ENCODE measurements around the gene RELN.
"Not testable (repeated sequence)": the region's sequence is repeated elsewhere in the genome, so short reads cannot be mapped to it uniquely, and the experiment has no call there.

RELN gene

GRCh38 chr7:103832438-103832837 is 157.0 kb downstream of the RELN start:
- Histone ChIP-seq H3K27me3 (ENCODE audit: control insufficient read depth in 1 of 2, insufficient read depth in 2 of 2, low read length in 2 of 2) (no peaks in the 10 kb centered on the region), H3K36me3 (ENCODE audit: control insufficient read depth in 1 of 2, insufficient read depth in 2 of 2, low read length in 2 of 2) (no peaks in the 10 kb centered on the region), H3K4me1 (ENCODE audit: control insufficient read depth in 1 of 2, insufficient read depth in 2 of 2, low read length in 2 of 2) (no peaks in the 10 kb centered on the region), H3K9me3 (ENCODE audit: control insufficient read depth in 1 of 2, low read length in 2 of 2) (no peaks in the 10 kb centered on the region), H3K9ac (ENCODE audit: low read depth in 1 of 2, low read length in 2 of 2) (no peak overlapping the region), H3K27ac (ENCODE audit: low read depth, low read length) (no peak overlapping the region), H3K4me3 (ENCODE audit: low read depth in 1 of 2, low read length in 2 of 2) (no peak overlapping the region)

GRCh38 chr7:103824251-103824650 is 165.2 kb downstream of the RELN start:
- no peak overlapping the region for H3K27ac ChIP-seq (ENCODE audit: low read depth, low read length)
- H3K36me3 ChIP-seq (ENCODE audit: control insufficient read depth in 1 of 2, insufficient read depth in 2 of 2, low read length in 2 of 2), result no peaks in the 10 kb centered on the region
- H3K4me1 ChIP-seq (ENCODE audit: control insufficient read depth in 1 of 2, insufficient read depth in 2 of 2, low read length in 2 of 2), result no peaks in the 10 kb centered on the region
- H3K4me3 ChIP-seq (ENCODE audit: low read depth in 1 of 2, low read length in 2 of 2), result no peak overlapping the region
- no peak overlapping the region for H3K9ac ChIP-seq (ENCODE audit: low read depth in 1 of 2, low read length in 2 of 2)
- H3K9me3 ChIP-seq (ENCODE audit: control insufficient read depth in 1 of 2, low read length in 2 of 2), result no peaks in the 10 kb centered on the region
- H3K27me3 ChIP-seq (ENCODE audit: control insufficient read depth in 1 of 2, insufficient read depth in 2 of 2, low read length in 2 of 2), result no peaks in the 10 kb centered on the region

DNA sequence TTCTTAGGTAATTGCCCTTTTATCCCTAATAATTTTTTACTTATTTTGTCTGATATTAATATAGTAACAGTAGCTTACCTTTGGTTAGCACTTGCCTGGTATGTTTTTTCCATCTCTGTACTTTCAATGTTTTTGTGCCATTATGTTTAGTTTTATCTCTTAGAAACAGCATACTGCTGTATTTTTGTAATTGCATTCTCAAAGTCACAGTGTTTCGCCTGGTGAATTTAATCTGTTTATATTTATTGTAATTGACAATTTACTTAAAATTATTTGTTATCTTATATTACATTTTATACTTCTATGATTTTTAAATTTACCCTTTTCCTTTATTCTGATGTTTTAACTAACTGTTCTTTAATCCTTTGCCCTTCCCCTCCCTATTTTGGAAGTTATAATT is 166.4 kb downstream of the RELN start:
- Histone ChIP-seq H3K27me3 (ENCODE audit: control insufficient read depth in 1 of 2, insufficient read depth in 2 of 2, low read length in 2 of 2) (no peaks in the 10 kb centered on the region), H3K4me3 (ENCODE audit: low read depth in 1 of 2, low read length in 2 of 2) (no peak overlapping the region), H3K27ac (ENCODE audit: low read depth, low read length) (no peak overlapping the region), H3K36me3 (ENCODE audit: control insufficient read depth in 1 of 2, insufficient read depth in 2 of 2, low read length in 2 of 2) (no peaks in the 10 kb centered on the region), H3K4me1 (ENCODE audit: control insufficient read depth in 1 of 2, insufficient read depth in 2 of 2, low read length in 2 of 2) (no peaks in the 10 kb centered on the region), H3K9ac (ENCODE audit: low read depth in 1 of 2, low read length in 2 of 2) (no peak overlapping the region), H3K9me3 (ENCODE audit: control insufficient read depth in 1 of 2, low read length in 2 of 2) (no peaks in the 10 kb centered on the region)

GRCh38 chr7:103821092-103821491 is 168.4 kb downstream of the RELN start:
- H3K4me1 ChIP-seq (ENCODE audit: control insufficient read depth in 1 of 2, insufficient read depth in 2 of 2, low read length in 2 of 2), result no peaks in the 10 kb centered on the region
- no peak overlapping the region for H3K4me3 ChIP-seq (ENCODE audit: low read depth in 1 of 2, low read length in 2 of 2)
- H3K9ac ChIP-seq (ENCODE audit: low read depth in 1 of 2, low read length in 2 of 2), result no peak overlapping the region
- H3K36me3 ChIP-seq (ENCODE audit: control insufficient read depth in 1 of 2, insufficient read depth in 2 of 2, low read length in 2 of 2), result no peaks in the 10 kb centered on the region
- H3K9me3 ChIP-seq (ENCODE audit: control insufficient read depth in 1 of 2, low read length in 2 of 2), result no peaks in the 10 kb centered on the region
- H3K27me3 ChIP-seq (ENCODE audit: control insufficient read depth in 1 of 2, insufficient read depth in 2 of 2, low read length in 2 of 2), result no peaks in the 10 kb centered on the region
- no peak overlapping the region for H3K27ac ChIP-seq (ENCODE audit: low read depth, low read length)

GRCh38 chr7:103815972-103816371 is 173.5 kb downstream of the RELN start:
- not testable (repeated sequence) for H3K4me3 ChIP-seq (ENCODE audit: low read depth in 1 of 2, low read length in 2 of 2); H3K36me3 ChIP-seq (ENCODE audit: control insufficient read depth in 1 of 2, insufficient read depth in 2 of 2, low read length in 2 of 2); H3K27ac ChIP-seq (ENCODE audit: low read depth, low read length); H3K27me3 ChIP-seq (ENCODE audit: control insufficient read depth in 1 of 2, insufficient read depth in 2 of 2, low read length in 2 of 2); H3K9ac ChIP-seq (ENCODE audit: low read depth in 1 of 2, low read length in 2 of 2); H3K9me3 ChIP-seq (ENCODE audit: control insufficient read depth in 1 of 2, low read length in 2 of 2)
- H3K4me1 ChIP-seq (ENCODE audit: control insufficient read depth in 1 of 2, insufficient read depth in 2 of 2, low read length in 2 of 2), result peaks cover 0 to 14% of the 10 kb centered on the region in 2 donors

DNA sequence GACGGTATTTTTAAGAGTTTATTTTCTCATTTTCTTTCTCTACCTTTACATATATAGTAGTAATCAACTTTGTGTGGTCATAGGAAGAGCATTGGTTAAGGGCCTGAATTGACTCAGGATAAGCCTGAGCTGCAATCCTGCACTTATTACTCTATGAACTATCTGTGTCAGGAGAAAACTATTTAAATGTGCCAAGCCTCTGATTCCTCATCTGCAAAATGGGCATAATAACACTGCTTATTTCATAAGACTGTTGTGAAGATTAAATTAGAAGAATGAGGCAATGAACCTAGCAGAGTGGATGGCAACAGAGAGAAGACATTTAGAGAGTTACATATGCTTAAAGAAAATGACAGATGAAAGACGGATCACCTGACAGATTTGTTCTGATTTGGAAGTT is 175.5 kb downstream of the RELN start:
- H3K9ac ChIP-seq (ENCODE audit: low read depth in 1 of 2, low read length in 2 of 2), result no peak overlapping the region
- no peaks in the 10 kb centered on the region for H3K9me3 ChIP-seq (ENCODE audit: control insufficient read depth in 1 of 2, low read length in 2 of 2)
- no peaks in the 10 kb centered on the region for H3K27me3 ChIP-seq (ENCODE audit: control insufficient read depth in 1 of 2, insufficient read depth in 2 of 2, low read length in 2 of 2)
- H3K4me3 ChIP-seq (ENCODE audit: low read depth in 1 of 2, low read length in 2 of 2), result no peak overlapping the region
- H3K4me1 ChIP-seq (ENCODE audit: control insufficient read depth in 1 of 2, insufficient read depth in 2 of 2, low read length in 2 of 2), result peaks cover 0 to 14% of the 10 kb centered on the region in 2 donors
- no peaks in the 10 kb centered on the region for H3K36me3 ChIP-seq (ENCODE audit: control insufficient read depth in 1 of 2, insufficient read depth in 2 of 2, low read length in 2 of 2)
- no peak overlapping the region for H3K27ac ChIP-seq (ENCODE audit: low read depth, low read length)

- Histone ChIP-seq H3K4me1 (ENCODE audit: control insufficient read depth in 1 of 2, insufficient read depth in 2 of 2, low read length in 2 of 2) (peaks cover 0 to 14% of the 10 kb centered on the region in 2 donors), H3K36me3 (ENCODE audit: control insufficient read depth in 1 of 2, insufficient read depth in 2 of 2, low read length in 2 of 2) (no peaks in the 10 kb centered on the region), H3K4me3 (ENCODE audit: low read depth in 1 of 2, low read length in 2 of 2) (no peak overlapping the region), H3K9ac (ENCODE audit: low read depth in 1 of 2, low read length in 2 of 2) (no peak overlapping the region), H3K27ac (ENCODE audit: low read depth, low read length) (no peak overlapping the region), H3K9me3 (ENCODE audit: control insufficient read depth in 1 of 2, low read length in 2 of 2) (no peaks in the 10 kb centered on the region), H3K27me3 (ENCODE audit: control insufficient read depth in 1 of 2, insufficient read depth in 2 of 2, low read length in 2 of 2) (no peaks in the 10 kb centered on the region)
Measured at GRCh38 chr7:103811997-103812396, 177.5 kb downstream of the RELN start.

DNA sequence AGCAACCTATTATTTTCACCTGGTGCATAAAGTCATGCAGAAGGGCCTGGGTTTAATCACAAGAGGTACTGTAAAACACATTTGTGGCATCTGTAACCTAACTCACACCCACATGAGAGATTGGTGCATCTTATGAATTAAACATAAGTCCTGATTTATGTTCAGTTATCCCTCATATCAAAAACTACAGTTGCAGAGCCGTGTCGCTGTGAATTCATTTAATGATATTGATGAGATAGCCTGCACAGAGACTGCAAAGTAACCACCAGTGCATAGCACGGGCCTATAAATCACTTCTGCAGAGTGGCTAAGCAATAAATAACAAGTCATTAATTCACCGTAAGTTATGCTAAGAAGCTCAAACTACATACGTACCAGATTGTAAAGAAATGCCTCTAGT is 178.2 kb downstream of the RELN start:
- Histone ChIP-seq H3K4me1 (ENCODE audit: control insufficient read depth in 1 of 2, insufficient read depth in 2 of 2, low read length in 2 of 2) (peaks cover 0 to 14% of the 10 kb centered on the region in 2 donors), H3K27me3 (ENCODE audit: control insufficient read depth in 1 of 2, insufficient read depth in 2 of 2, low read length in 2 of 2) (no peaks in the 10 kb centered on the region), H3K36me3 (ENCODE audit: control insufficient read depth in 1 of 2, insufficient read depth in 2 of 2, low read length in 2 of 2) (no peaks in the 10 kb centered on the region), H3K9me3 (ENCODE audit: control insufficient read depth in 1 of 2, low read length in 2 of 2) (no peaks in the 10 kb centered on the region), H3K4me3 (ENCODE audit: low read depth in 1 of 2, low read length in 2 of 2) (no peak overlapping the region), H3K9ac (ENCODE audit: low read depth in 1 of 2, low read length in 2 of 2) (no peak overlapping the region), H3K27ac (ENCODE audit: low read depth, low read length) (no peak overlapping the region)

DNA sequence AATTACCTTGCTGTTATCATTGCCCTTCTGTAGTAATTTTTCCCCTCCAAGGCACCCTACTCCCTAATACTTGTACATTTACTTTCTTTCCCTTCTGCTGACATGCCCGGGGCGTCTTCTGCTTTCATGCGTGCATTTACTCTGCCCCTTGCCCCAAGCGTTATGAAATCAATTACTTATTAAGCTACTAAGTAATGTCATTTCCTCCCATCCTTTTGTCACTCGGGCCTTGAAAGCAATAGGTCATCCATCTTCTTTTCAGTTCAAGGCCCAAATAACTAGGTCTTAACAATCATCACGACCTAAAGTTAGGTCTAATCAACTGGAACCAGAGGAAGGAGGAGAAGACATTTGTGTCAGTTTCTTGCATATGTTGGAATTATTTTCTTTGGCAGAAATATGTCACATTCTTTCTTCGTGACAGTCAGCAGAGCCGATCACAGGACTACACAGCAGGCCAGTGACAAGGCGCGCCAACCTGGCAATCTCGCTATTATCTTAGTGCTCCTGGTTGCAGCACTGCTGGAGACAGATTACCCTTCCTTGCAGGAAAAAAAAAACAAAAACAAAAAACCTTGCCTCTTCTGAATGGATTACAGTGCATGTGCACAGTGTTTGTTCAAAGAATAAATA is 179.2 kb downstream of the RELN start:
- no peak overlapping the region for H3K4me3 ChIP-seq (ENCODE audit: low read depth in 1 of 2, low read length in 2 of 2)
- H3K27ac ChIP-seq (ENCODE audit: low read depth, low read length), result no peak overlapping the region
- H3K36me3 ChIP-seq (ENCODE audit: control insufficient read depth in 1 of 2, insufficient read depth in 2 of 2, low read length in 2 of 2), result no peaks in the 10 kb centered on the region
- peaks cover 0 to 14% of the 10 kb centered on the region in 2 donors for H3K4me1 ChIP-seq (ENCODE audit: control insufficient read depth in 1 of 2, insufficient read depth in 2 of 2, low read length in 2 of 2)
- no peaks in the 10 kb centered on the region for H3K27me3 ChIP-seq (ENCODE audit: control insufficient read depth in 1 of 2, insufficient read depth in 2 of 2, low read length in 2 of 2)
- H3K9ac ChIP-seq (ENCODE audit: low read depth in 1 of 2, low read length in 2 of 2), result no peak overlapping the region
- H3K9me3 ChIP-seq (ENCODE audit: control insufficient read depth in 1 of 2, low read length in 2 of 2), result no peaks in the 10 kb centered on the region

GRCh38 chr7:103809229-103809994 is 180.0 kb downstream of the RELN start:
- Histone ChIP-seq H3K4me1 (ENCODE audit: control insufficient read depth in 1 of 2, insufficient read depth in 2 of 2, low read length in 2 of 2) (peaks cover 0 to 14% of the 10 kb centered on the region in 2 donors), H3K36me3 (ENCODE audit: control insufficient read depth in 1 of 2, insufficient read depth in 2 of 2, low read length in 2 of 2) (no peaks in the 10 kb centered on the region), H3K27me3 (ENCODE audit: control insufficient read depth in 1 of 2, insufficient read depth in 2 of 2, low read length in 2 of 2) (no peaks in the 10 kb centered on the region), H3K9ac (ENCODE audit: low read depth in 1 of 2, low read length in 2 of 2) (no peak overlapping the region), H3K9me3 (ENCODE audit: control insufficient read depth in 1 of 2, low read length in 2 of 2) (no peaks in the 10 kb centered on the region), H3K4me3 (ENCODE audit: low read depth in 1 of 2, low read length in 2 of 2) (no peak overlapping the region), H3K27ac (ENCODE audit: low read depth, low read length) (no peak overlapping the region)

All from duodenal mucosa (tissue), 2 donors.